GM13976 (cell line): ENCODE measurements around the gene METRN.

Experiments
- DNase-seq: peaks from one replicate; pipeline ENCODE4 v3.0.0; 2012; ENCODE audit warnings: low spot score
- in situ Hi-C: fragments of 300-500 bp; cut with MboI; formaldehyde crosslinking; loops from one replicate; pipeline ENCODE4 v1.12.0; 2022; ENCODE audit warnings: low sequenced_read_pairs, mixed read lengths, inconsistent platforms; ENCODE audit not compliant: unreplicated experiment
- TF ChIP-seq, protein P1 (sequence below): IDR thresholded peaks from 2 replicates; pipeline ENCODE4 v1.5.1; 2012; ENCODE audit warnings: borderline replicate concordance, mild to moderate bottlenecking; ENCODE audit not compliant: insufficient read depth; ENCODE audit errors: extremely low read depth, missing control alignments, control extremely low read depth

METRN gene

DNA sequence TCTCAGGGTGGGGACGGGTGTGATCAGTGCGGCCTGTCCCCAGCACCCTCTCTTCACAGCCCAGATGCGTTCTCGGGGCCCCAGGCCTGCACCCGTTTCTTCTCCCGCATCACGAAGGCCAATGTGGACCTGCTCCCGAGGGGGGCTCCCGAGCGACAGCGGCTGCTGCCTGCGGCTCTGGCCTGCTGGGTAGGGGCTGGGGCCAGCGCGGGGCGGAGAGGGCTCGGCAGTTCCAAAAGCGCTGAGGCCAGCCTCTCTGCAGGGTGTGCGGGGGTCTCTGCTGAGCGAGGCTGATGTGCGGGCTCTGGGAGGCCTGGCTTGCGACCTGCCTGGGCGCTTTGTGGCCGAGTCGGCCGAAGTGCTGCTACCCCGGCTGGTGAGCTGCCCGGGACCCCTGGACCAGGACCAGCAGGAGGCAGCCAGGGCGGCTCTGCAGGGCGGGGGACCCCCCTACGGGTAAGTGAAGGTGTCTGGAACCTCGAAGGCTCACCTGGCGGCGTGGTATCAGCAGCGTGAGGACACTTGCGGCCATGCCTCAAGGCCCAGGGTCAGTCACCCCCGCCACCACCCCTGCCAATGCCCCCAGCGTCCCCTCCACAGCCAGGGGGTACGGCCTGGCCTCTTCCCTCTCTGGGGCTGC lies 50.0 kb downstream of the METRN start:
- in situ Hi-C loops: no loop called here
- DNase-seq: no peak
- TF ChIP-seq, protein P1, sequence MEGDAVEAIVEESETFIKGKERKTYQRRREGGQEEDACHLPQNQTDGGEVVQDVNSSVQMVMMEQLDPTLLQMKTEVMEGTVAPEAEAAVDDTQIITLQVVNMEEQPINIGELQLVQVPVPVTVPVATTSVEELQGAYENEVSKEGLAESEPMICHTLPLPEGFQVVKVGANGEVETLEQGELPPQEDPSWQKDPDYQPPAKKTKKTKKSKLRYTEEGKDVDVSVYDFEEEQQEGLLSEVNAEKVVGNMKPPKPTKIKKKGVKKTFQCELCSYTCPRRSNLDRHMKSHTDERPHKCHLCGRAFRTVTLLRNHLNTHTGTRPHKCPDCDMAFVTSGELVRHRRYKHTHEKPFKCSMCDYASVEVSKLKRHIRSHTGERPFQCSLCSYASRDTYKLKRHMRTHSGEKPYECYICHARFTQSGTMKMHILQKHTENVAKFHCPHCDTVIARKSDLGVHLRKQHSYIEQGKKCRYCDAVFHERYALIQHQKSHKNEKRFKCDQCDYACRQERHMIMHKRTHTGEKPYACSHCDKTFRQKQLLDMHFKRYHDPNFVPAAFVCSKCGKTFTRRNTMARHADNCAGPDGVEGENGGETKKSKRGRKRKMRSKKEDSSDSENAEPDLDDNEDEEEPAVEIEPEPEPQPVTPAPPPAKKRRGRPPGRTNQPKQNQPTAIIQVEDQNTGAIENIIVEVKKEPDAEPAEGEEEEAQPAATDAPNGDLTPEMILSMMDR: no peak

GRCh38 chr16:765488-765865 lies 50.6 kb downstream of the METRN start:
- DNase-seq: no peak
- in situ Hi-C loops: no loop called here

GRCh38 chr16:766008-766819 lies 51.3 kb downstream of the METRN start:
- TF ChIP-seq, protein P1: no peak
- in situ Hi-C loops: no loop called here
- no peak for DNase-seq

More at GRCh38 chr16:765488-765865, 50.6 kb downstream of the METRN start:
- TF ChIP-seq, protein P1: no peak

DNA sequence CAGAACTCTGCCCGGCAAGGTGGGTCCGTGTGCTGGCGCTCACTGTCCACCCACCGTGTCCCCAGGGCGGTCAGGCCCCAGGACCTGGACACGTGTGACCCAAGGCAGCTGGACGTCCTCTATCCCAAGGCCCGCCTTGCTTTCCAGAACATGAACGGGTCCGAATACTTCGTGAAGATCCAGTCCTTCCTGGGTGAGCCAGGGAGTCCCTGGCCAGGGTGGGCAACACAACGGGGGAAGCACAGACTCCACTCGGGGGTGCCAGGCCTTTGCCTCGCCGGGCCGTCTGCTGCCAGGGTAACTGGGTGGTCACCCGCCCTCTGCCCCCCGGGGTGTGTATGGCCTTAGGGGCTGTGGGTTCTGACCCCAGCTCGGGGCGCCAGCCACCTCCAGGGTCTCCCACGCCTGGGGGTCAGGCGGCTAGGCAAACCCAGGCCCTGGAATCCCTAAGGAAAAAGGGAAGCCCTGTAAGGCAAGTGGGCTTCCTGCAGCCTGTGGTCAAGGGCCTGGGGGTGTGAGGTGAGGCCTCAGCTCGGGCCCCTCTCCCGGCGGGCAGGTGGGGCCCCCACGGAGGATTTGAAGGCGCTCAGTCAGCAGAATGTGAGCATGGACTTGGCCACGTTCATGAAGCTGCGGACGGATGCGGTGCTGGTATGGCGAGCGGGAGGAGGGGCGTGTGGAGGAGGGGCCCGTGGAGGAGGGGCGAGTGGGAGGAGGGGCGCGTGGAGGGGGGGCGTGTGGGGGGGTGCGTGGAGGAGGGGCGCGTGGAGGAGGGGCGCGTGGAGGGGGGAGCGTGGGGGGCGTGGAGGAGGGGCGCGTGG lies 52.1 kb downstream of the METRN start:
- in situ Hi-C loops: no loop called here
- TF ChIP-seq, protein P1: no peak
- no peak for DNase-seq

DNA sequence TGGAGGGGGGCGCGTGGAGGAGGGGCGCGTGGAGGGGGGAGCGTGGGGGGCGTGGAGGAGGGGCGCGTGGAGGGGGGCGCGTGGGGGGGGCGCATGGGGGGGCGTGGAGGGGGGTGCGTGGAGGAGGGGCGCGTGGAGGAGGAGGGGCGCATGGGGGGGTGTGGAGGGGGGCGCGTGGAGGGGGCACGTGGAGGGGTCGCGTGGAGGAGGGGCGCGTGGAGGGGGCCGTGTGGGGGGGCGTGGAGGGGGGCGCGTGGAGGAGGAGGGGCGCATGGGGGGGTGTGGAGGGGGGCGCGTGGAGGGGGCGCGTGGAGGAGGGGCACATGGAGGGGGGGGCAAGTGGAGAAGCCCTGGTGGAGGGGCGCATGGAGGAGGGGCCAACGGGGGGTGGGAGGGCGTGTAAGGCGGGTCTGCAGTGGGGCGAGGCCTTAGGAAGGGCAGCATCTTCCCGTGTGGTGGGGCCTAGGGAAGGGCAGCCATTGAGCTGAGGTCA lies 52.9 kb downstream of the METRN start:
- in situ Hi-C loops: no loop called here
- no peak for DNase-seq
- TF ChIP-seq, protein P1: no peak

DNA sequence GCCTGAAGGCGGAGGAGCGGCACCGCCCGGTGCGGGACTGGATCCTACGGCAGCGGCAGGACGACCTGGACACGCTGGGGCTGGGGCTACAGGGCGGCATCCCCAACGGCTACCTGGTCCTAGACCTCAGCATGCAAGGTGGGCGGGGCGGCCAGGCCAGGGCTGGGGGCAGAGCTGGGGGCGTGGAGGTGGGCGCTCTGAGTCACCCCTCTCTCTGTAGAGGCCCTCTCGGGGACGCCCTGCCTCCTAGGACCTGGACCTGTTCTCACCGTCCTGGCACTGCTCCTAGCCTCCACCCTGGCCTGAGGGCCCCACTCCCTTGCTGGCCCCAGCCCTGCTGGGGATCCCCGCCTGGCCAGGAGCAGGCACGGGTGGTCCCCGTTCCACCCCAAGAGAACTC lies 53.5 kb downstream of the METRN start:
- in situ Hi-C loops: no loop called here
- TF ChIP-seq, protein P1: no peak
- DNase-seq: no peak
